GM12878 (cell line): ENCODE data around the gene HSPB6. TPM values are rescaled to one million over a fixed set of nuclear protein-coding genes. Genes with fewer than 3 reads are reported as not detected.

Experiments used
- ATAC-seq: fragments of 200-7000 bp; cut with Tn5 transposase; 3 replicates; pipeline ENCODE4 v1.9.1; 2020; ENCODE audit warnings: mild to moderate bottlenecking, moderate library complexity
- BruUV-seq: library from RNA; stranded (reverse); fragments of 400-500 nt; replicated peaks from 2 replicates; lab custom pipeline; 2021; lab: Mats Ljungman, UMichigan
- CTCF ChIA-PET: fragments of 300-600 bp; sonication (Branson Sonifier 250); formaldehyde crosslinking; extraction: SDS; loops from one replicate; lab custom pipeline; 2021; ENCODE audit warnings: inconsistent platforms; lab: Yijun Ruan, JAX
- POLR2A ChIA-PET: fragments of 350-600 bp; formaldehyde crosslinking; extraction: SDS; loops from one replicate; lab custom pipeline; 2021; ENCODE audit warnings: inconsistent platforms; lab: Charles Lee
- RAD21 ChIA-PET: fragments of 300-600 bp; sonication (Branson Sonifier 250); formaldehyde crosslinking; loops from one replicate; lab custom pipeline; 2023; ENCODE audit warnings: antibody characterized with exemption; ENCODE audit not compliant: unreplicated experiment; lab: Charles Lee
- SMC1A ChIA-PET: fragments of 300-600 bp; sonication (Branson Sonifier 250); formaldehyde crosslinking; loops from one replicate; lab custom pipeline; 2023; ENCODE audit not compliant: unreplicated experiment, uncharacterized antibody; lab: Charles Lee
- DNase-seq: peaks from one replicate; pipeline ENCODE4 v3.0.0-alpha.2; 2011; ENCODE audit warnings: low read depth, low spot score
- FAIRE-seq: peaks from 3 replicates; lab custom pipeline; 2011; peaks lifted over from hg19 to GRCh38; lab: Jason Lieb, UNC
- H2AFZ ChIP-seq: 2 replicates; pipeline ENCODE4 v1.6.0; 2011; ENCODE audit warnings: low read depth, low read length, control low read depth; ENCODE audit not compliant: control insufficient read depth
- H3K27ac ChIP-seq: 2 replicates; pipeline ENCODE4 v1.5.1; 2011; ENCODE audit warnings: control low read depth; ENCODE audit not compliant: control insufficient read depth, insufficient read depth
- H3K27me3 ChIP-seq, 2 experiments: replicated peaks in 1 of 2; 2 replicates each; pipeline versions ENCODE4 v1.6.0 to v1.6.1; 2011; ENCODE audit warnings: low read length in 1 of 2; ENCODE audit not compliant: control insufficient read depth in 2 of 2, insufficient read depth in 2 of 2
- H3K36me3 ChIP-seq, 2 experiments: 2 replicates each; pipeline ENCODE4 v1.5.1; 2011; ENCODE audit warnings: low read length in 1 of 2; ENCODE audit not compliant: control insufficient read depth in 2 of 2, insufficient read depth in 2 of 2
- H3K4me1 ChIP-seq: 2 replicates; pipeline ENCODE4 v1.6.1; 2011; ENCODE audit warnings: mild to moderate bottlenecking, low read length, moderate library complexity, mixed read lengths; ENCODE audit not compliant: control insufficient read depth, insufficient read depth
- H3K4me2 ChIP-seq: 2 replicates; pipeline ENCODE4 v1.6.0; 2011; ENCODE audit warnings: control low read depth; ENCODE audit not compliant: control insufficient read depth, insufficient read depth
- H3K4me3 ChIP-seq: fragments of 200-600 bp; sonication (generic); 2 replicates; pipeline ENCODE4 v1.5.1; 2016
- H3K79me2 ChIP-seq: 2 replicates; pipeline ENCODE4 v1.6.0; 2011; ENCODE audit warnings: low read length; ENCODE audit not compliant: control insufficient read depth, insufficient read depth
- H3K9ac ChIP-seq: 2 replicates; pipeline ENCODE4 v1.8.0; 2011; ENCODE audit warnings: low read length, control low read depth, mixed read lengths; ENCODE audit not compliant: control insufficient read depth, insufficient read depth
- H3K9me3 ChIP-seq: replicated peaks from 3 replicates; pipeline ENCODE4 v1.5.1; 2011; ENCODE audit warnings: mild to moderate bottlenecking, low read length; ENCODE audit not compliant: control insufficient read depth, insufficient read depth
- H4K20me1 ChIP-seq: 2 replicates; pipeline ENCODE4 v1.6.0; 2011; ENCODE audit not compliant: control insufficient read depth, insufficient read depth
- BHLHE40 ChIP-seq, 2 experiments: fragments of 450-650 bp in 1 of 2; IDR thresholded peaks; 2 replicates each; pipeline ENCODE4 v1.6.1; 2011 to 2017; ENCODE audit warnings: low read depth in 2 of 2, borderline replicate concordance in 1 of 2, improper control_type of control experiment in 1 of 2, low read length in 1 of 2, mild to moderate bottlenecking in 1 of 2
- BMI1 ChIP-seq: fragments of 450-650 bp; IDR thresholded peaks from 2 replicates; pipeline ENCODE4 v1.6.1; 2016; ENCODE audit warnings: mild to moderate bottlenecking, moderate library complexity, borderline replicate concordance
- DPF2 ChIP-seq: fragments of 450-650 bp; IDR thresholded peaks from 2 replicates; pipeline ENCODE4 v1.6.1; 2017; ENCODE audit warnings: mild to moderate bottlenecking
- ETV6 ChIP-seq, 2 experiments: fragments of 450-650 bp in 1 of 2; IDR thresholded peaks in 1 of 2; conservative IDR thresholded peaks in 1 of 2; 2 replicates each; pipeline ENCODE4 v1.6.1; 2014; ENCODE audit warnings: antibody characterized with exemption in 1 of 2, borderline replicate concordance in 1 of 2, low read depth in 1 of 2, mild to moderate bottlenecking in 1 of 2, moderate library complexity in 1 of 2
- FOXM1 ChIP-seq: IDR thresholded peaks from 2 replicates; pipeline ENCODE4 v1.6.1; 2012; ENCODE audit warnings: low read depth, mild to moderate bottlenecking, inconsistent platforms, low read length, moderate library complexity
- GATAD2B ChIP-seq: fragments of 450-650 bp; conservative IDR thresholded peaks from 2 replicates; pipeline ENCODE4 v1.6.1; 2017; ENCODE audit warnings: low read depth, mild to moderate bottlenecking, moderate library complexity
- NFIC ChIP-seq: IDR thresholded peaks from 2 replicates; pipeline ENCODE4 v1.6.1; 2012; ENCODE audit warnings: low read depth, mild to moderate bottlenecking, inconsistent platforms, low read length, moderate library complexity
- NR2C1 ChIP-seq: fragments of 450-650 bp; IDR thresholded peaks from 2 replicates; pipeline ENCODE4 v1.6.1; 2017; ENCODE audit warnings: antibody characterized with exemption, mild to moderate bottlenecking, moderate library complexity
- SMC3 ChIP-seq: IDR thresholded peaks from 2 replicates; pipeline ENCODE4 v1.6.1; 2011; ENCODE audit warnings: low read length, improper control_type of control experiment, borderline replicate concordance
- SUPT20H ChIP-seq: IDR thresholded peaks from 2 replicates; pipeline ENCODE4 v1.6.1; 2011; ENCODE audit warnings: low read depth, mild to moderate bottlenecking, low read length, moderate library complexity, borderline replicate concordance; ENCODE audit not compliant: control insufficient read depth
- TARDBP ChIP-seq: IDR thresholded peaks from 2 replicates; pipeline ENCODE4 v1.6.1; 2016; ENCODE audit warnings: borderline replicate concordance
- WGBS: methylation state at CpG from one replicate; pipeline ENCODE4 v1.1.6; 2016; ENCODE audit warnings: low lambda C conversion rate; ENCODE audit not compliant: insufficient replicate concordance, insufficient coverage; ENCODE audit errors: missing lambda C conversion rate; 5-methylcytosine and 5-hydroxymethylcytosine counted together
- in situ Hi-C: fragments of 300-500 bp; cut with MboI; formaldehyde crosslinking; loops from 9 replicates; pipeline ENCODE4 v1.14.3; 2018; ENCODE audit warnings: mixed read lengths
- intact Hi-C: fragments of 100-400 bp; cut with micrococcal nuclease; formaldehyde crosslinking; loops from one replicate; pipeline ENCODE4 v1.14.2; 2022; ENCODE audit not compliant: unreplicated experiment
- polyA plus RNA-seq, 11 experiments: library from polyadenylated mRNA; depleted of rRNA in 4 of 11; unstranded in 6 of 11; stranded (reverse) in 5 of 11; fragments of >200 nt; fragmentation: Nextera tagmentation in 4 of 11; fragmentation: Illumina TruSeq in 1 of 11; extraction: Ambion mirVana in 4 of 11; extraction: Trizol in 1 of 11; gene quantifications; 1 replicate in 1 of 11; 2 replicates in 10 of 11; pipeline versions ENCODE4 v1.2.1 to v1.2.3, GENCODE V29; 2011 to 2016; ENCODE audit warnings: inconsistent platforms in 2 of 11, missing spikeins in 2 of 11, low read depth in 1 of 11
- total RNA-seq, 4 experiments: library from RNA; depleted of rRNA in 3 of 4; stranded (reverse); fragments of >200 nt in 3 of 4; fragmentation: Illumina TruSeq in 1 of 4; extraction: Trizol in 1 of 4; gene quantifications; 2 replicates each; pipeline versions ENCODE4 v1.2.1 to v1.2.3, GENCODE V29; 2013 to 2021

HSPB6 gene
- total and polyA plus RNA-seq, 10 of the 15 experiments (the other 5 are each of a cell fraction or from before 2014, with no cell fraction given) = 0.09 to 1.6 (median 0.36) TPM; not detected in 4

- FAIRE-seq (no peak), ATAC-seq (no peak), DNase-seq (no peak)
- ChIA-PET SMC1A (interaction anchor here (1.0 to 2.5 kb wide), 3 partner anchors 8 to 13 kb away, joined by 3 to 13 read pairs (median 4); no protein-coding TSS in a partner anchor), RAD21 (interaction anchor here (1.4 kb wide), 1 partner anchor 11 kb away, joined by 5 read pairs; no protein-coding TSS in a partner anchor), POLR2A (interaction anchor here (0.6 to 12.1 kb wide), 4 partner anchors 9 to 192 kb away, joined by 4 to 516 read pairs (median 5); partner anchors contain the start of genes PSENEN, U2AF1L4 and ZBTB32), CTCF (interaction anchor here (0.8 to 1.5 kb wide), 2 partner anchors 9 to 11 kb away, joined by 3 to 4 read pairs; no protein-coding TSS in a partner anchor)
- Histone ChIP-seq H3K9me3 (no peaks in the 10 kb centered on the region), H3K36me3 (no peaks in the 10 kb centered on the region), H2AFZ (no peak overlapping the region), H3K79me2 (peaks cover 12% of the 10 kb centered on the region), H4K20me1 (no peaks in the 10 kb centered on the region), H3K9ac (no peak overlapping the region), H3K27ac (no peak overlapping the region), H3K27me3 (no peaks in the 10 kb centered on the region), H3K4me2 (no peak overlapping the region), H3K4me1 (peaks cover 28% of the 10 kb centered on the region), H3K4me3 (no peak overlapping the region)
- TF ChIP-seq NFIC = no peak
- no peak for TF ChIP-seq TARDBP
- no peak for TF ChIP-seq BMI1
- no peak for TF ChIP-seq DPF2
- TF ChIP-seq NR2C1 = no peak
- no peak for TF ChIP-seq ETV6 (conservative IDR thresholded peaks at IDR 0.05 in 1 of 2, IDR thresholded peaks at IDR 0.05 in 1 of 2; ENCODE audit: borderline replicate concordance in 1 of 2, low read depth in 1 of 2)
- TF ChIP-seq SMC3 = no peak
- no peak for TF ChIP-seq BHLHE40 (IDR thresholded peaks at IDR 0.05; ENCODE audit: borderline replicate concordance in 1 of 2, low read depth in 2 of 2, low read length in 1 of 2)
- no peak for TF ChIP-seq GATAD2B
- TF ChIP-seq FOXM1 = no peak
- no peak for TF ChIP-seq SUPT20H
- in situ Hi-C loops (no loop called here), intact Hi-C loops (no loop called here)
- BruUV-seq = no TSS peak
- 100% methylated on average over 1 of the region's 1 CpG for WGBS
Measured at GRCh38 chr19:35708391-35708790, 48.4 kb downstream of the HSPB6 start.

Other genes with a start within 250 kb of the HSPB6 start
Only the 7 nearest of the 28 such genes appear.
- 5.3 and 7.8 TPM in 2 replicates for gene KMT2B, start 39.0 kb downstream of the HSPB6 start, total RNA-seq (2014; rRNA removed)
- gene KMT2B, start 39.0 kb downstream of the HSPB6 start, total RNA-seq (2014; rRNA removed; fragmentation: Illumina TruSeq; extraction: Trizol) = 3.8 and 3.9 TPM in 2 replicates
- 35.3 and 35.6 TPM in 2 replicates for gene KMT2B, start 39.0 kb downstream of the HSPB6 start, total RNA-seq (2021)
- gene KMT2B, start 39.0 kb downstream of the HSPB6 start, polyA plus RNA-seq (2011; rRNA removed) = 6.8 and 14.9 TPM in 2 replicates
- 7.6 and 14.7 TPM in 2 replicates for gene KMT2B, start 39.0 kb downstream of the HSPB6 start, polyA plus RNA-seq (2014; fragmentation: Illumina TruSeq; extraction: Trizol)
- under 1 TPM; 0.71 to 0.91 TPM for gene KMT2B, start 39.0 kb downstream of the HSPB6 start, polyA plus RNA-seq (2014; fragmentation: Nextera tagmentation; extraction: Ambion mirVana)
- gene KMT2B, start 39.0 kb downstream of the HSPB6 start, polyA plus RNA-seq (2014; rRNA removed) = 21.9 and 23.0 TPM in 2 replicates
- gene KMT2B, start 39.0 kb downstream of the HSPB6 start, polyA plus RNA-seq (2016; fragmentation: Nextera tagmentation; extraction: Ambion mirVana) = 1 to 10 TPM; 4.0 to 4.1 TPM
- 27.2 and 28.7 TPM in 2 replicates for gene IGFLR1, start 14.6 kb downstream of the HSPB6 start, total RNA-seq (2014; rRNA removed)
- gene IGFLR1, start 14.6 kb downstream of the HSPB6 start, total RNA-seq (2014; rRNA removed; fragmentation: Illumina TruSeq; extraction: Trizol) = 8.3 and 9.1 TPM in 2 replicates
- 35.3 and 41.7 TPM in 2 replicates for gene IGFLR1, start 14.6 kb downstream of the HSPB6 start, total RNA-seq (2021)
- 10.1 and 22.4 TPM in 2 replicates for gene IGFLR1, start 14.6 kb downstream of the HSPB6 start, polyA plus RNA-seq (2011; rRNA removed)
- 5.9 and 8.7 TPM in 2 replicates for gene IGFLR1, start 14.6 kb downstream of the HSPB6 start, polyA plus RNA-seq (2014; fragmentation: Illumina TruSeq; extraction: Trizol)
- gene IGFLR1, start 14.6 kb downstream of the HSPB6 start, polyA plus RNA-seq (2014; fragmentation: Nextera tagmentation; extraction: Ambion mirVana) = 10 to 100 TPM in 1 of 2 experiments, 1 to 10 TPM in 1; 2.5 to 11.9 TPM
- 39.9 and 47.9 TPM in 2 replicates for gene IGFLR1, start 14.6 kb downstream of the HSPB6 start, polyA plus RNA-seq (2014; rRNA removed)
- 10 to 100 TPM; 36.4 to 36.8 TPM for gene IGFLR1, start 14.6 kb downstream of the HSPB6 start, polyA plus RNA-seq (2016; fragmentation: Nextera tagmentation; extraction: Ambion mirVana)
- gene U2AF1L4, start 11.6 kb downstream of the HSPB6 start, total RNA-seq (2014; rRNA removed) = 9.4 and 14.0 TPM in 2 replicates
- 7.9 and 9.3 TPM in 2 replicates for gene U2AF1L4, start 11.6 kb downstream of the HSPB6 start, total RNA-seq (2014; rRNA removed; fragmentation: Illumina TruSeq; extraction: Trizol)
- gene U2AF1L4, start 11.6 kb downstream of the HSPB6 start, total RNA-seq (2021) = 13.0 and 16.4 TPM in 2 replicates
- gene U2AF1L4, start 11.6 kb downstream of the HSPB6 start, polyA plus RNA-seq (2011; rRNA removed) = 11.8 and 16.2 TPM in 2 replicates
- 9.6 and 13.4 TPM in 2 replicates for gene U2AF1L4, start 11.6 kb downstream of the HSPB6 start, polyA plus RNA-seq (2014; fragmentation: Illumina TruSeq; extraction: Trizol)
- 10 to 100 TPM in 1 of 2 experiments, 1 to 10 TPM in 1; 9.6 to 13.7 TPM for gene U2AF1L4, start 11.6 kb downstream of the HSPB6 start, polyA plus RNA-seq (2014; fragmentation: Nextera tagmentation; extraction: Ambion mirVana)
- gene U2AF1L4, start 11.6 kb downstream of the HSPB6 start, polyA plus RNA-seq (2014; rRNA removed) = 21.6 and 22.1 TPM in 2 replicates
- 10 to 100 TPM; 17.1 to 17.4 TPM for gene U2AF1L4, start 11.6 kb downstream of the HSPB6 start, polyA plus RNA-seq (2016; fragmentation: Nextera tagmentation; extraction: Ambion mirVana)
- gene PSENEN, start 11.4 kb downstream of the HSPB6 start, total RNA-seq (2014; rRNA removed) = 37.8 and 39.4 TPM in 2 replicates
- 34.3 and 34.7 TPM in 2 replicates for gene PSENEN, start 11.4 kb downstream of the HSPB6 start, total RNA-seq (2014; rRNA removed; fragmentation: Illumina TruSeq; extraction: Trizol)
- 35.6 and 42.9 TPM in 2 replicates for gene PSENEN, start 11.4 kb downstream of the HSPB6 start, total RNA-seq (2021)
- gene PSENEN, start 11.4 kb downstream of the HSPB6 start, polyA plus RNA-seq (2011; rRNA removed) = 10.5 and 14.4 TPM in 2 replicates
- 29.9 and 35.1 TPM in 2 replicates for gene PSENEN, start 11.4 kb downstream of the HSPB6 start, polyA plus RNA-seq (2014; fragmentation: Illumina TruSeq; extraction: Trizol)
- gene PSENEN, start 11.4 kb downstream of the HSPB6 start, polyA plus RNA-seq (2014; fragmentation: Nextera tagmentation; extraction: Ambion mirVana) = 100 to 1,000 TPM; 143 to 178 TPM
- gene PSENEN, start 11.4 kb downstream of the HSPB6 start, polyA plus RNA-seq (2014; rRNA removed) = 32.3 and 44.0 TPM in 2 replicates
- 10 to 100 TPM; 62.6 to 66.7 TPM for gene PSENEN, start 11.4 kb downstream of the HSPB6 start, polyA plus RNA-seq (2016; fragmentation: Nextera tagmentation; extraction: Ambion mirVana)
- gene LIN37, start 8.5 kb downstream of the HSPB6 start, total RNA-seq (2014; rRNA removed) = 6.0 and 6.9 TPM in 2 replicates
- 7.4 and 10.9 TPM in 2 replicates for gene LIN37, start 8.5 kb downstream of the HSPB6 start, total RNA-seq (2014; rRNA removed; fragmentation: Illumina TruSeq; extraction: Trizol)
- 6.8 and 7.4 TPM in 2 replicates for gene LIN37, start 8.5 kb downstream of the HSPB6 start, total RNA-seq (2021)
- 4.0 and 5.1 TPM in 2 replicates for gene LIN37, start 8.5 kb downstream of the HSPB6 start, polyA plus RNA-seq (2011; rRNA removed)
- gene LIN37, start 8.5 kb downstream of the HSPB6 start, polyA plus RNA-seq (2014; fragmentation: Illumina TruSeq; extraction: Trizol) = 2.8 and 8.2 TPM in 2 replicates
- 1 to 10 TPM in 1 of 2 experiments, under 1 TPM in 1; 0.69 to 3.3 TPM for gene LIN37, start 8.5 kb downstream of the HSPB6 start, polyA plus RNA-seq (2014; fragmentation: Nextera tagmentation; extraction: Ambion mirVana)
- gene LIN37, start 8.5 kb downstream of the HSPB6 start, polyA plus RNA-seq (2014; rRNA removed) = 7.7 and 11.2 TPM in 2 replicates
- 10 to 100 TPM; 10.1 to 11.9 TPM for gene LIN37, start 8.5 kb downstream of the HSPB6 start, polyA plus RNA-seq (2016; fragmentation: Nextera tagmentation; extraction: Ambion mirVana)
- gene PROSER3, start 1.1 kb upstream of the HSPB6 start, total RNA-seq (2014; rRNA removed) = 3.7 and 5.9 TPM in 2 replicates
- gene PROSER3, start 1.1 kb upstream of the HSPB6 start, total RNA-seq (2014; rRNA removed; fragmentation: Illumina TruSeq; extraction: Trizol) = 4.8 and 5.2 TPM in 2 replicates
- gene PROSER3, start 1.1 kb upstream of the HSPB6 start, total RNA-seq (2021) = 24.0 and 25.1 TPM in 2 replicates
- 4.1 and 5.3 TPM in 2 replicates for gene PROSER3, start 1.1 kb upstream of the HSPB6 start, polyA plus RNA-seq (2011; rRNA removed)
- gene PROSER3, start 1.1 kb upstream of the HSPB6 start, polyA plus RNA-seq (2014; fragmentation: Illumina TruSeq; extraction: Trizol) = 12.3 and 17.2 TPM in 2 replicates
- gene PROSER3, start 1.1 kb upstream of the HSPB6 start, polyA plus RNA-seq (2014; fragmentation: Nextera tagmentation; extraction: Ambion mirVana) = under 1 TPM; 0.85 to 0.86 TPM
- gene PROSER3, start 1.1 kb upstream of the HSPB6 start, polyA plus RNA-seq (2014; rRNA removed) = 14.0 and 15.6 TPM in 2 replicates
- 10 to 100 TPM; 14.2 to 14.6 TPM for gene PROSER3, start 1.1 kb upstream of the HSPB6 start, polyA plus RNA-seq (2016; fragmentation: Nextera tagmentation; extraction: Ambion mirVana)
- 2.1 and 2.9 TPM in 2 replicates for gene ARHGAP33, start 18.5 kb upstream of the HSPB6 start, total RNA-seq (2014; rRNA removed)
- 0.55 and 0.76 TPM in 2 replicates for gene ARHGAP33, start 18.5 kb upstream of the HSPB6 start, total RNA-seq (2014; rRNA removed; fragmentation: Illumina TruSeq; extraction: Trizol)
- 19.3 and 22.3 TPM in 2 replicates for gene ARHGAP33, start 18.5 kb upstream of the HSPB6 start, total RNA-seq (2021)
- gene ARHGAP33, start 18.5 kb upstream of the HSPB6 start, polyA plus RNA-seq (2011; rRNA removed) = 1.2 and 1.8 TPM in 2 replicates
- 1.3 and 3.2 TPM in 2 replicates for gene ARHGAP33, start 18.5 kb upstream of the HSPB6 start, polyA plus RNA-seq (2014; fragmentation: Illumina TruSeq; extraction: Trizol)
- gene ARHGAP33, start 18.5 kb upstream of the HSPB6 start, polyA plus RNA-seq (2014; fragmentation: Nextera tagmentation; extraction: Ambion mirVana) = under 1 TPM in 1 of 2 experiments, not detected in 1; 0.05 TPM
- 20.0 and 22.9 TPM in 2 replicates for gene ARHGAP33, start 18.5 kb upstream of the HSPB6 start, polyA plus RNA-seq (2014; rRNA removed)
- gene ARHGAP33, start 18.5 kb upstream of the HSPB6 start, polyA plus RNA-seq (2016; fragmentation: Nextera tagmentation; extraction: Ambion mirVana) = 1 to 10 TPM; 2.3 to 2.6 TPM